A549 (cell line): ENCODE data around the gene ANKRD10. TPM values are rescaled to one million over a fixed set of nuclear protein-coding genes. Genes with fewer than 3 reads are reported as not detected.

Source experiments
- ATAC-seq, 2 experiments: fragments of 200-7000 bp in 1 of 2; fragments of >200 bp in 1 of 2; cut with Nextera tagmentation in 1 of 2; cut with Tn5 transposase in 1 of 2; 3 replicates each; pipeline versions ENCODE4 v1.8.0 to v1.9.1; 2018 to 2020; ENCODE audit warnings: mild to moderate bottlenecking in 1 of 2, moderate library complexity in 1 of 2
- CTCF ChIA-PET: fragments of 300-600 bp; sonication (Branson Sonifier 250); formaldehyde crosslinking; extraction: SDS; loops from one replicate; lab custom pipeline; 2021; ENCODE audit warnings: antibody characterized with exemption, inconsistent platforms; lab: Yijun Ruan, JAX
- POLR2A ChIA-PET: fragments of 350-600 bp; formaldehyde crosslinking; extraction: SDS; loops from one replicate; lab custom pipeline; 2021; ENCODE audit warnings: antibody characterized with exemption, inconsistent platforms; lab: Yijun Ruan, JAX
- DNase-seq, 2 experiments: peaks; one replicate each; pipeline versions ENCODE4 v3.0.0 to v3.0.0-alpha.2; 2011 to 2016; ENCODE audit warnings: low read depth in 1 of 2, low spot score in 1 of 2
- FAIRE-seq: peaks from 2 replicates; lab custom pipeline; 2011; peaks lifted over from hg19 to GRCh38; lab: Jason Lieb, UNC
- H3K27ac ChIP-seq, 2 experiments: fragments of >200 bp; sonication (Bioruptor Twin); formaldehyde crosslinking; 3 replicates each; pipeline ENCODE4 v1.5.1; 2016 to 2017
- H3K4me1 ChIP-seq: fragments of >200 bp; sonication (Bioruptor Twin); formaldehyde crosslinking; 3 replicates; pipeline ENCODE4 v1.6.1; 2016
- H3K4me2 ChIP-seq: fragments of >200 bp; sonication (Bioruptor Twin); formaldehyde crosslinking; 3 replicates; pipeline ENCODE4 v1.6.1; 2016
- H3K4me3 ChIP-seq: fragments of >200 bp; sonication (Bioruptor Twin); formaldehyde crosslinking; 3 replicates; pipeline ENCODE4 v1.5.1; 2016
- H3K9me3 ChIP-seq: fragments of >200 bp; sonication (Bioruptor Twin); formaldehyde crosslinking; 3 replicates; pipeline ENCODE4 v1.6.1; 2016
- BHLHE40 ChIP-seq: IDR thresholded peaks from 2 replicates; pipeline ENCODE4 v1.6.1; 2012; ENCODE audit warnings: low read depth, low read length, inconsistent platforms
- CBX2 ChIP-seq: fragments of 200-600 bp; sonication (generic); IDR thresholded peaks from 2 replicates; pipeline ENCODE4 v1.6.1; 2016; ENCODE audit warnings: low read depth, mild to moderate bottlenecking, borderline replicate concordance
- CEBPB ChIP-seq, 2 experiments: fragments of >200 bp in 1 of 2; sonication (Bioruptor Twin) in 1 of 2; formaldehyde crosslinking in 1 of 2; IDR thresholded peaks; 2 replicates each; pipeline ENCODE4 v1.6.1; 2012 to 2016
- EHF ChIP-seq: fragments of 250-450 bp; sonication (Bioruptor Pico); IDR thresholded peaks from 2 replicates; pipeline ENCODE4 v1.5.0; 2020; ENCODE audit warnings: mild to moderate bottlenecking
- EP300 ChIP-seq, 2 experiments: fragments of >200 bp; sonication (Bioruptor Twin); formaldehyde crosslinking; IDR thresholded peaks; 2 replicates in 1 of 2; 3 replicates in 1 of 2; pipeline ENCODE4 v1.6.1; 2016 to 2017
- FOSB ChIP-seq: fragments of 250-450 bp; sonication (Bioruptor Pico); IDR thresholded peaks from 2 replicates; pipeline ENCODE4 v1.5.0; 2020; ENCODE audit warnings: mild to moderate bottlenecking, moderate library complexity
- HDAC2 ChIP-seq: fragments of 200-600 bp; sonication (generic); IDR thresholded peaks from 2 replicates; pipeline ENCODE4 v1.6.1; 2016
- HEYL ChIP-seq: fragments of 250-450 bp; sonication (Bioruptor Pico); IDR thresholded peaks from 2 replicates; pipeline ENCODE4 v1.8.0; 2021; ENCODE audit warnings: mild to moderate bottlenecking, moderate library complexity
- HOXA7 ChIP-seq: fragments of 250-450 bp; sonication (Bioruptor Pico); IDR thresholded peaks from 2 replicates; pipeline ENCODE4 v1.5.0; 2020; ENCODE audit warnings: mild to moderate bottlenecking, moderate library complexity
- HOXB13 ChIP-seq: fragments of 250-450 bp; sonication (Bioruptor Pico); IDR thresholded peaks from 2 replicates; pipeline ENCODE4 v1.5.0; 2020; ENCODE audit warnings: low read depth, mild to moderate bottlenecking, moderate library complexity
- JUN ChIP-seq, 2 experiments: fragments of >200 bp; sonication (Bioruptor Twin); formaldehyde crosslinking; IDR thresholded peaks; 2 replicates in 1 of 2; 3 replicates in 1 of 2; pipeline ENCODE4 v1.6.1; 2016 to 2017
- JUNB ChIP-seq: fragments of >200 bp; sonication (Bioruptor Twin); formaldehyde crosslinking; IDR thresholded peaks from 2 replicates; pipeline ENCODE4 v1.6.1; 2016
- MAZ ChIP-seq: fragments of 150-350 bp; IDR thresholded peaks from 2 replicates; pipeline ENCODE4 v1.6.1; 2014; ENCODE audit warnings: antibody characterized with exemption, low read depth, low read length, borderline replicate concordance
- PHF8 ChIP-seq: fragments of 200-600 bp; sonication (generic); IDR thresholded peaks from 2 replicates; pipeline ENCODE4 v1.6.1; 2016; ENCODE audit warnings: low read depth, mild to moderate bottlenecking, antibody characterized with exemption, moderate library complexity, borderline replicate concordance
- RAD21 ChIP-seq, 2 experiments: fragments of >200 bp in 1 of 2; sonication (Bioruptor Twin) in 1 of 2; formaldehyde crosslinking in 1 of 2; IDR thresholded peaks in 1 of 2; conservative IDR thresholded peaks in 1 of 2; 2 replicates in 1 of 2; 3 replicates in 1 of 2; pipeline ENCODE4 v1.6.1; 2012 to 2018; ENCODE audit warnings: inconsistent platforms in 1 of 2
- SREBF2 ChIP-seq: fragments of 450-650 bp; IDR thresholded peaks from 2 replicates; pipeline ENCODE4 v1.6.1; 2014; ENCODE audit warnings: mild to moderate bottlenecking, moderate library complexity
- TP53 ChIP-seq: fragments of 250-450 bp; sonication (Bioruptor Pico); IDR thresholded peaks from 2 replicates; pipeline ENCODE4 v1.5.0; 2021; ENCODE audit warnings: mild to moderate bottlenecking, moderate library complexity
- USF2 ChIP-seq: fragments of 450-650 bp; IDR thresholded peaks from 2 replicates; pipeline ENCODE4 v1.6.1; 2014; ENCODE audit warnings: antibody characterized with exemption
- ZC3H11A ChIP-seq: fragments of 450-650 bp; IDR thresholded peaks from 2 replicates; pipeline ENCODE4 v1.6.1; 2014; ENCODE audit warnings: antibody characterized with exemption, mild to moderate bottlenecking
- ZFP36 ChIP-seq: fragments of 450-650 bp; IDR thresholded peaks from 2 replicates; pipeline ENCODE4 v1.6.1; 2014; ENCODE audit warnings: borderline replicate concordance; ENCODE audit not compliant: partially characterized antibody
- WGBS: methylation state at CpG from one replicate; pipeline ENCODE4 v1.1.6; 2017; ENCODE audit errors: missing lambda C conversion rate; 5-methylcytosine and 5-hydroxymethylcytosine counted together
- polyA plus RNA-seq, 4 experiments: library from polyadenylated mRNA; depleted of rRNA in 3 of 4; stranded (reverse); fragments of >200 nt; fragmentation: RNase III in 1 of 4; extraction: RNeasy Plus Mini Kit Qiagen cat#74134 plus additional on column Dnase treatment in 1 of 4; gene quantifications; 2 replicates in 3 of 4; 3 replicates in 1 of 4; pipeline ENCODE4 v1.2.3, GENCODE V29; 2011 to 2017
- TF ChIP-seq, protein P1 (sequence below): fragments of 200-600 bp; sonication (generic); IDR thresholded peaks from 2 replicates; pipeline ENCODE4 v1.6.1; 2016; ENCODE audit warnings: antibody characterized with exemption, mild to moderate bottlenecking, moderate library complexity
- TF ChIP-seq, protein P2 (sequence below): fragments of >200 bp; sonication (Bioruptor Twin); formaldehyde crosslinking; IDR thresholded peaks from 3 replicates; pipeline ENCODE4 v1.5.1; 2016
- TF ChIP-seq, protein P3 (sequence below): IDR thresholded peaks from 2 replicates; pipeline ENCODE4 v1.6.1; 2012

The ANKRD10 gene
- polyA plus RNA-seq, 2 of the 4 experiments (the other 2 are of a cell fraction), result 32.1 to 66.0 TPM

DNA sequence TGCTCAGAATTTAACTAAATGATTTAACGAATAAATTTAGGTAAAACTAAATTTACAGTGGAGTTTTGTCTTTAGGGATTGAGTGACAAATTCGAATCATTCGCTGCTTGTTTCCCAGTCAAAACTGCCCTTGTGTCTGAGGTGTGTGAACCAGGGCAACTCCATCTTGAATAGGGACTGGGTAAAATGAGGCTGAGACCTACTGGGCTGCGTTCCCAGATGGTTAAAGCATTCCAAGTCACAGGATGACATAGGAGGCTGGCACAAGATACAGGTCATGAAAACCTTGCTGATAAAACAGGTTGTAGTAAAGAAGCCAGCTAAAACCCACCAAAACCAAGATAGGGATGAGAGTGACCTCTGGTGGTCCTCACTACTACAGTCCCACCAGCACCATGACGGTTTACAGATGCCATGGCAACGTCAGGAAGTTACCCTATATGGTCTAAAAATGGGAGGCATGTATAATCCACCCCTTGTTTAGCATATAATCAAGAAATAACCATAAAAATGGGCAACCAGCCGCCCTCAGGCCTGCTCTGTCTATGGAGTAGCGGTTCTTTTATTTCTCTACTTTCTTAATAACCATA is 10.2 kb upstream of the ANKRD10 start:
- ChIA-PET CTCF (interaction anchor here (0.6 to 1.1 kb wide), 2 partner anchors 12 to 124 kb away, joined by 3 to 5 read pairs; no protein-coding TSS in a partner anchor), POLR2A (no interaction called here)
- Histone ChIP-seq H3K4me1 (no peaks in the 10 kb centered on the region), H3K9me3 (no peaks in the 10 kb centered on the region)
- no peak for TF ChIP-seq HOXA7
- no peak for TF ChIP-seq ZC3H11A
- TF ChIP-seq CBX2, result no peak
- peak in 1 of 2 experiments; percentile 25; a peak in 1 of 5 replicates for TF ChIP-seq RAD21 (conservative IDR thresholded peaks at IDR 0.05 in 1 of 2, IDR thresholded peaks at IDR 0.05 in 1 of 2)
- TF ChIP-seq, protein P1, sequence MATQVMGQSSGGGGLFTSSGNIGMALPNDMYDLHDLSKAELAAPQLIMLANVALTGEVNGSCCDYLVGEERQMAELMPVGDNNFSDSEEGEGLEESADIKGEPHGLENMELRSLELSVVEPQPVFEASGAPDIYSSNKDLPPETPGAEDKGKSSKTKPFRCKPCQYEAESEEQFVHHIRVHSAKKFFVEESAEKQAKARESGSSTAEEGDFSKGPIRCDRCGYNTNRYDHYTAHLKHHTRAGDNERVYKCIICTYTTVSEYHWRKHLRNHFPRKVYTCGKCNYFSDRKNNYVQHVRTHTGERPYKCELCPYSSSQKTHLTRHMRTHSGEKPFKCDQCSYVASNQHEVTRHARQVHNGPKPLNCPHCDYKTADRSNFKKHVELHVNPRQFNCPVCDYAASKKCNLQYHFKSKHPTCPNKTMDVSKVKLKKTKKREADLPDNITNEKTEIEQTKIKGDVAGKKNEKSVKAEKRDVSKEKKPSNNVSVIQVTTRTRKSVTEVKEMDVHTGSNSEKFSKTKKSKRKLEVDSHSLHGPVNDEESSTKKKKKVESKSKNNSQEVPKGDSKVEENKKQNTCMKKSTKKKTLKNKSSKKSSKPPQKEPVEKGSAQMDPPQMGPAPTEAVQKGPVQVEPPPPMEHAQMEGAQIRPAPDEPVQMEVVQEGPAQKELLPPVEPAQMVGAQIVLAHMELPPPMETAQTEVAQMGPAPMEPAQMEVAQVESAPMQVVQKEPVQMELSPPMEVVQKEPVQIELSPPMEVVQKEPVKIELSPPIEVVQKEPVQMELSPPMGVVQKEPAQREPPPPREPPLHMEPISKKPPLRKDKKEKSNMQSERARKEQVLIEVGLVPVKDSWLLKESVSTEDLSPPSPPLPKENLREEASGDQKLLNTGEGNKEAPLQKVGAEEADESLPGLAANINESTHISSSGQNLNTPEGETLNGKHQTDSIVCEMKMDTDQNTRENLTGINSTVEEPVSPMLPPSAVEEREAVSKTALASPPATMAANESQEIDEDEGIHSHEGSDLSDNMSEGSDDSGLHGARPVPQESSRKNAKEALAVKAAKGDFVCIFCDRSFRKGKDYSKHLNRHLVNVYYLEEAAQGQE, result no peak
- no peak for TF ChIP-seq HDAC2
- no peak for TF ChIP-seq FOSB (CRISPR knock-in tag)
- TF ChIP-seq, protein P2, sequence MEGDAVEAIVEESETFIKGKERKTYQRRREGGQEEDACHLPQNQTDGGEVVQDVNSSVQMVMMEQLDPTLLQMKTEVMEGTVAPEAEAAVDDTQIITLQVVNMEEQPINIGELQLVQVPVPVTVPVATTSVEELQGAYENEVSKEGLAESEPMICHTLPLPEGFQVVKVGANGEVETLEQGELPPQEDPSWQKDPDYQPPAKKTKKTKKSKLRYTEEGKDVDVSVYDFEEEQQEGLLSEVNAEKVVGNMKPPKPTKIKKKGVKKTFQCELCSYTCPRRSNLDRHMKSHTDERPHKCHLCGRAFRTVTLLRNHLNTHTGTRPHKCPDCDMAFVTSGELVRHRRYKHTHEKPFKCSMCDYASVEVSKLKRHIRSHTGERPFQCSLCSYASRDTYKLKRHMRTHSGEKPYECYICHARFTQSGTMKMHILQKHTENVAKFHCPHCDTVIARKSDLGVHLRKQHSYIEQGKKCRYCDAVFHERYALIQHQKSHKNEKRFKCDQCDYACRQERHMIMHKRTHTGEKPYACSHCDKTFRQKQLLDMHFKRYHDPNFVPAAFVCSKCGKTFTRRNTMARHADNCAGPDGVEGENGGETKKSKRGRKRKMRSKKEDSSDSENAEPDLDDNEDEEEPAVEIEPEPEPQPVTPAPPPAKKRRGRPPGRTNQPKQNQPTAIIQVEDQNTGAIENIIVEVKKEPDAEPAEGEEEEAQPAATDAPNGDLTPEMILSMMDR, result 0 out of 3 replicates have a peak, but pooled peaks have one; percentile 10
- TF ChIP-seq EP300 (IDR thresholded peaks at IDR 0.05), result no peak
- TF ChIP-seq, all 56 proteins: peak for 2
- no peak overlapping the region for H3K4me2 ChIP-seq
- FAIRE-seq (no peak), ATAC-seq (no peak), DNase-seq (no peak)
- 68% methylated on average over 8 of the region's 8 CpGs for whole genome bisulfite sequencing
- no peak overlapping the region for H3K4me3 ChIP-seq
- no peak overlapping the region for H3K27ac ChIP-seq

GRCh38 chr13:110924639-110924934 is 9.7 kb upstream of the ANKRD10 start:
- ChIA-PET POLR2A (no interaction called here), CTCF (interaction anchor here (0.6 kb wide), 1 partner anchor 124 kb away, joined by 3 read pairs; no protein-coding TSS in a partner anchor)
- Histone ChIP-seq H3K27ac (no peak overlapping the region), H3K4me3 (no peak overlapping the region), H3K4me2 (no peak overlapping the region), H3K9me3 (no peaks in the 10 kb centered on the region), H3K4me1 (no peaks in the 10 kb centered on the region)
- FAIRE-seq (no peak), ATAC-seq (no peak), DNase-seq (no peak)
- 74% methylated on average over 4 of the region's 4 CpGs for WGBS
- TF ChIP-seq EHF (CRISPR knock-in tag) (no peak), BHLHE40 (no peak), ZFP36 (no peak), CEBPB (IDR thresholded peaks at IDR 0.05) (no peak), USF2 (no peak), PHF8 (no peak), SREBF2 (no peak), MAZ (no peak), JUN (IDR thresholded peaks at IDR 0.05) (no peak), TP53 (CRISPR knock-in tag) (no peak), HEYL (CRISPR knock-in tag) (no peak), JUNB (no peak), HOXB13 (no peak), CBX2 (no peak)
- TF ChIP-seq, protein P3, sequence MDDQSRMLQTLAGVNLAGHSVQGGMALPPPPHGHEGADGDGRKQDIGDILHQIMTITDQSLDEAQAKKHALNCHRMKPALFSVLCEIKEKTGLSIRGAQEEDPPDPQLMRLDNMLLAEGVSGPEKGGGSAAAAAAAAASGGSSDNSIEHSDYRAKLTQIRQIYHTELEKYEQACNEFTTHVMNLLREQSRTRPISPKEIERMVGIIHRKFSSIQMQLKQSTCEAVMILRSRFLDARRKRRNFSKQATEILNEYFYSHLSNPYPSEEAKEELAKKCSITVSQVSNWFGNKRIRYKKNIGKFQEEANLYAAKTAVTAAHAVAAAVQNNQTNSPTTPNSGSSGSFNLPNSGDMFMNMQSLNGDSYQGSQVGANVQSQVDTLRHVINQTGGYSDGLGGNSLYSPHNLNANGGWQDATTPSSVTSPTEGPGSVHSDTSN, result no peak
